ENCODE data around the gene SLC22A25. TPM values are rescaled to one million over a fixed set of nuclear protein-coding genes. Genes with fewer than 3 reads are reported as not detected.
"Not testable (repeated sequence)": the region's sequence is repeated elsewhere in the genome, so short reads cannot be mapped to it uniquely, and the experiment has no call there.

SLC22A25 gene
- not detected for total RNA-seq

GRCh38 chr11:63243533-63243932 is at the start of gene SLC22A25:
Gene SLC22A25 (minus strand): TSS chr11:63243599. CDS start chr11:63229652, 13,947 bp downstream.
- no peaks in the 10 kb centered on the region for H3K36me3 Mint-ChIP-seq
- no peak within 1 kb of the TSS for H3K27ac Mint-ChIP-seq
- no peak within 1 kb of the TSS for H3K4me3 Mint-ChIP-seq
- ATAC-seq (ENCODE audit: low read depth) (no peak), DNase-seq (no peak)
- peaks cover 14% of the 10 kb centered on the region for H3K27me3 Mint-ChIP-seq
- POLR2A ChIA-PET: no interaction called here
- no peaks in the 10 kb centered on the region for H3K9me3 Mint-ChIP-seq
- H3K4me1 Mint-ChIP-seq: peaks cover 6% of the 10 kb centered on the region

- DNase-seq (no peak), ATAC-seq (ENCODE audit: low read depth) (no peak)
- H3K9me3 Mint-ChIP-seq: peaks cover 2% of the 10 kb centered on the region
- H3K27ac Mint-ChIP-seq: no peak overlapping the region
- H3K36me3 Mint-ChIP-seq: no peaks in the 10 kb centered on the region
- no peaks in the 10 kb centered on the region for H3K4me1 Mint-ChIP-seq
- POLR2A ChIA-PET: no interaction called here
- H3K27me3 Mint-ChIP-seq: peaks cover 8% of the 10 kb centered on the region
- no peak overlapping the region for H3K4me3 Mint-ChIP-seq
Measured at GRCh38 chr11:63290285-63290684, 46.9 kb upstream of the SLC22A25 start.

DNA sequence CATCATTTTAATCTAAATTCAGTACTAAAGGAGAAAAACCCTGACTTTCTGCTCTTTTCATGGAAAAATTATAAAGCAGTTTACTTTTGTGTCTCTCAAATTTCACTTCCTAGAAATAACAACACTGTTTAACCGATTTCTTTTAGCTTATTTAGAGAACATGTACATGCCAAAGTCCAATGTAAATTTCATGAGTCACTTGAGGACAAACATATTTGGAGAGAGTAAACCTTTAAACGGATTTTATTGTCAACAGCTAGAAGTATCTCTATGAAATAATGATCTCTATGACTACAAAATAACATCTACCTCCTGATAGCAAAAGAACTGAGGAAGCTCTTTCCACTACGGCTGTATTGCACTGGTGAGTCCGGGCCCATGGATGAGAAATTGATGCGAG is 46.3 kb upstream of the SLC22A25 start:
- ATAC-seq (ENCODE audit: low read depth) (no peak), DNase-seq (no peak)
- H3K36me3 Mint-ChIP-seq: no peaks in the 10 kb centered on the region
- H3K4me1 Mint-ChIP-seq: no peaks in the 10 kb centered on the region
- no peak overlapping the region for H3K27ac Mint-ChIP-seq
- H3K9me3 Mint-ChIP-seq: peaks cover 2% of the 10 kb centered on the region
- POLR2A ChIA-PET: no interaction called here
- no peak overlapping the region for H3K4me3 Mint-ChIP-seq
- peaks cover 11% of the 10 kb centered on the region for H3K27me3 Mint-ChIP-seq

DNA sequence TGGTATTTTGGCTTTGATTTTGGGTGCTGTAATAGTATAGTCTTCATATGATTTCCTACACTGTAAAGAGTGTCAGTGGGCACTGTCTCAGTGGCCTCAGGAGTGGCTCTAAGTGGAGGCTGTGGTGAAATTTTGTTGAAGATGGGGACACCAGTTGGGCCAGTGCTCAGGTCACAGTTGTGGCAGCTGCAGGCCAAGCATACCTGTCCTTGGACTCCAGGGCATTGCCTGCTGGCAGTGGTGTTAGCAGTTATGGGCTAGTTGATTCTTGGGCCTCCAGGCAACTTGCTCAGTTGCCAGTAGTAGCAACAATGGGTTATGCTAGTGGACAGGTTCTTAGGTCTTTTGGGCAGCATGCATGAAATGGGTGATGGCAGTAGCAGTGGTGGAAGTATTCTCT is 39.2 kb upstream of the SLC22A25 start:
- H3K27me3 Mint-ChIP-seq: peaks cover 15% of the 10 kb centered on the region
- no peak for ATAC-seq (ENCODE audit: low read depth)
- POLR2A ChIA-PET: no interaction called here
- peaks cover 2% of the 10 kb centered on the region for H3K9me3 Mint-ChIP-seq
- DNase-seq: no peak
- H3K36me3 Mint-ChIP-seq: no peaks in the 10 kb centered on the region
- H3K4me3 Mint-ChIP-seq: no peak overlapping the region
- no peaks in the 10 kb centered on the region for H3K4me1 Mint-ChIP-seq
- H3K27ac Mint-ChIP-seq: no peak overlapping the region

DNA sequence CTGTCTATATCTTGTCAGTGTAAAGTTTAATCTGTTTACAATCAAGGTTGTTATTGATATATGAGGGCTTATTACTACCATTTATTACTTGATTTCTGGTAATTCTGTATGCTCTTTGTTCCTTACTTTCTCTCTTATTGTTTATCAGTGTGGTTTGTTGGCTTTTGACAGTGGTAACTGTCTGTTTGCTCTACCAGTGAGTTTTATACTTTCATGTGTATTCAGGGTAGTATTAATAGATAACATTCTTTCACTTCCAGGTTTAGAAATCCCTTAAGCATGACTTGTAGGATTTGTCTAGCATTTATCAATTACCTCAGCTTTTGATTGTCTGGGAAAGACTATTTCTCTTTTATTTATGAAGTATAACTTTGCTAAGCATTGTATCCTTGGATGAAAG is 37.5 kb upstream of the SLC22A25 start:
- ATAC-seq (ENCODE audit: low read depth) (no peak), DNase-seq (no peak)
- POLR2A ChIA-PET: no interaction called here
- Mint-ChIP-seq H3K27ac (no peak overlapping the region), H3K4me1 (no peaks in the 10 kb centered on the region), H3K36me3 (no peaks in the 10 kb centered on the region), H3K9me3 (no peaks in the 10 kb centered on the region), H3K4me3 (no peak overlapping the region), H3K27me3 (peaks cover 14% of the 10 kb centered on the region)

- POLR2A ChIA-PET: no interaction called here
- Mint-ChIP-seq H3K4me3 (no peak overlapping the region), H3K27ac (no peak overlapping the region), H3K27me3 (peaks cover 11% of the 10 kb centered on the region), H3K36me3 (no peaks in the 10 kb centered on the region), H3K9me3 (no peaks in the 10 kb centered on the region), H3K4me1 (no peaks in the 10 kb centered on the region)
- DNase-seq (no peak), ATAC-seq (ENCODE audit: low read depth) (no peak)
Measured at GRCh38 chr11:63277345-63277943, 34.0 kb upstream of the SLC22A25 start.

- Mint-ChIP-seq H3K27me3 (peaks cover 11% of the 10 kb centered on the region), H3K27ac (no peak overlapping the region), H3K4me3 (no peak overlapping the region), H3K4me1 (no peaks in the 10 kb centered on the region), H3K36me3 (no peaks in the 10 kb centered on the region), H3K9me3 (no peaks in the 10 kb centered on the region)
- POLR2A ChIA-PET: no interaction called here
- ATAC-seq (ENCODE audit: low read depth): no peak
- DNase-seq: no peak
Measured at GRCh38 chr11:63274776-63275175, 31.4 kb upstream of the SLC22A25 start.

DNA sequence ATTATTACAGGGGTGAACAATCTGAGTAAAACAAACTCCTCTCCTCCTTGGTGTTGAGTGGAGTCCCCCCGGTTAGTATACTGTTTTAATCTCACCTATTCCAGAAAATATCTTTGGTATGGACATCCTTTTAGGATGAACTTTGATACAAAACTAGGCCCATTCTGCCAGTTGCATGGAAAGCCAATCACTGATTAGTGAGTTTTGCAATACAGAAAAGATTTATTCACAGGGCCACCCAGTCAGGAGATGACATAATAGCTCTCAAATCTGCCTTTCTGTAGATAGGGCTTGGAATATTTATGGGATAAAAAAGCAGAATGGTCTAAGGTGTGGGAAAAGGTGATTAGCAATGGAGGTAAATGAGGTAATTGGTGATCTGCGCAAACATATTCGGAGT is 30.3 kb upstream of the SLC22A25 start:
- H3K4me3 Mint-ChIP-seq: no peak overlapping the region
- POLR2A ChIA-PET: no interaction called here
- H3K4me1 Mint-ChIP-seq: no peaks in the 10 kb centered on the region
- H3K9me3 Mint-ChIP-seq: no peaks in the 10 kb centered on the region
- ATAC-seq (ENCODE audit: low read depth): no peak
- H3K27me3 Mint-ChIP-seq: peaks cover 11% of the 10 kb centered on the region
- no peak for DNase-seq
- no peak overlapping the region for H3K27ac Mint-ChIP-seq
- no peaks in the 10 kb centered on the region for H3K36me3 Mint-ChIP-seq

- no peak overlapping the region for H3K4me3 Mint-ChIP-seq
- no peaks in the 10 kb centered on the region for H3K9me3 Mint-ChIP-seq
- POLR2A ChIA-PET: no interaction called here
Measured at GRCh38 chr11:63262547-63262946, 19.1 kb upstream of the SLC22A25 start.

DNA sequence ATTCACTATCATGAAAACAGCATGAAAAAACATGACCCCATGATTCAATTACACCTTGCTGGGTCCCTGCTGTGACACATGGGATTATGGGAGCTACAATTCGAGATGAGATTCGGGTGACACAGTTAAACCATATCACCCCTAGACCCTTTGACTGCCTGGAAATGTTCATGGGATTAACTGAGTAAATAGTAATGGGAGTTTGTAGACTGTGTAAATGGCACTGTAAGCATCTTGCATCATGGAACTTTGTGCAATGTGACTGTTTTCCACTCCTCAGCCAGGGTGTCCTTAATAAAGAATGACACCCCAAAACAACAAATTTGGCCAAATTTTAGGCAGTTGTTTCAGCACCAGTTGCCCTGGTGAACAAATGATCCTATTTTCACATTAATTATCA is 7.9 kb upstream of the SLC22A25 start:
- ATAC-seq (ENCODE audit: low read depth) (no peak), DNase-seq (no peak)
- peaks cover 1% of the 10 kb centered on the region for H3K9me3 Mint-ChIP-seq
- no peak overlapping the region for H3K27ac Mint-ChIP-seq
- H3K36me3 Mint-ChIP-seq: no peaks in the 10 kb centered on the region
- no peaks in the 10 kb centered on the region for H3K4me1 Mint-ChIP-seq
- peaks cover 17% of the 10 kb centered on the region for H3K27me3 Mint-ChIP-seq
- POLR2A ChIA-PET: no interaction called here
- no peak overlapping the region for H3K4me3 Mint-ChIP-seq

More at GRCh38 chr11:63262547-63262946, 19.1 kb upstream of the SLC22A25 start:
- H3K27ac Mint-ChIP-seq: no peak overlapping the region
- ATAC-seq (ENCODE audit: low read depth) (no peak), DNase-seq (no peak)
- H3K27me3 Mint-ChIP-seq: peaks cover 23% of the 10 kb centered on the region
- no peaks in the 10 kb centered on the region for H3K36me3 Mint-ChIP-seq
- H3K4me1 Mint-ChIP-seq: no peaks in the 10 kb centered on the region

DNA sequence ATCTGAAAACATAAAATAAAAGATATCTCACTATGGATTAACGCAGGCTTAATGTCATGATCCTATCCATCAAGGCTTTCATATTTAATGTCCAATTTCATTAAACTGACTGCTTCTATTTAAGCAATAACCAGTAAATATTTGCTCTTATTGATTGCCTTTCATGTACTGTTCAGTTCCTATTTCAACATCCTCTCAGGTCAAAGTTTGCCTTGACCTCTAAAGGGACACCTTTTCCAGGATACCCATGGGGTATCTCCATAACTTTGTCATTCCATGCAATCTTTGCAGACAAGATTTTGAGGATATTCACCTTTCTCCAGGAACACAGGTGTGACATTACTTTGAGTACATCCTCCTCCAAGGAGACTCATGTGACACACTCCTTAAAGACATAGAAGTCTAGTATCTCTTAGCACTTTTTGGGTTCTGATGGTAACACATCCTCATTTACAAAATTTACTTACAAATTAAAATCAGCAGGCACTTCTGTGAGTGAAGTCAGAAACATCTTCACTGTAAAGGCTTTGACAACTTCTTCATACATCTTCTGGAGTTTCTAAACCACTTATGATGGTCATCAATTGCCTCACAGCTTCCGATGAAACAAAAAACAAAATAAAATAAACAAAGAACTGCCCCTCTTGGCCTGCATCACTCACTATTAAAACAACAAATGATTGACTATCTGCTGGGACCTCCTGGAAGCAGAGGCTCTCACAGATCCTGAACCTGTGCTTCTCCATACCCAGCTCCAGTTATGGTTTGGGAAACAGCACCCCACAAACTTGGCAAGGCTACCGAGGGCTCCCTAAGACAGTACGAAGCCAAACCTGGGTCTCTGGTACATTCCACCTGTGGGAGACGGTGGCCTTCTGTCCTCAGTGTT is 7.0 kb upstream of the SLC22A25 start:
- peaks cover 16% of the 10 kb centered on the region for H3K27me3 Mint-ChIP-seq

GRCh38 chr11:63248966-63249365 is 5.6 kb upstream of the SLC22A25 start:
- Mint-ChIP-seq H3K4me1 (no peaks in the 10 kb centered on the region), H3K27me3 (peaks cover 16% of the 10 kb centered on the region), H3K9me3 (no peaks in the 10 kb centered on the region), H3K4me3 (no peak overlapping the region), H3K27ac (no peak overlapping the region), H3K36me3 (no peaks in the 10 kb centered on the region)
- POLR2A ChIA-PET: no interaction called here
- ATAC-seq (ENCODE audit: low read depth) (no peak), DNase-seq (no peak)

More for the DNA sequence above, 7.0 kb upstream of the SLC22A25 start:
- POLR2A ChIA-PET: no interaction called here
- Mint-ChIP-seq H3K9me3 (no peaks in the 10 kb centered on the region), H3K4me3 (no peak overlapping the region), H3K27ac (no peak overlapping the region), H3K36me3 (no peaks in the 10 kb centered on the region), H3K4me1 (no peaks in the 10 kb centered on the region)
- DNase-seq (no peak), ATAC-seq (ENCODE audit: low read depth) (no peak)

- DNase-seq; POLR2A ChIA-PET; H3K36me3 Mint-ChIP-seq; ATAC-seq (ENCODE audit: low read depth); H3K9me3 Mint-ChIP-seq; H3K4me1 Mint-ChIP-seq; H3K4me3 Mint-ChIP-seq; H3K27ac Mint-ChIP-seq: not testable (repeated sequence)
- peaks cover 11% of the 10 kb centered on the region for H3K27me3 Mint-ChIP-seq
Measured at GRCh38 chr11:63247237-63248002, 4.0 kb upstream of the SLC22A25 start.

- peaks cover 10% of the 10 kb centered on the region for H3K27me3 Mint-ChIP-seq
- H3K36me3 Mint-ChIP-seq: no peaks in the 10 kb centered on the region
- POLR2A ChIA-PET: no interaction called here
- no peaks in the 10 kb centered on the region for H3K9me3 Mint-ChIP-seq
- DNase-seq (no peak), ATAC-seq (ENCODE audit: low read depth) (no peak)
- no peak overlapping the region for H3K4me3 Mint-ChIP-seq
- H3K27ac Mint-ChIP-seq: no peak overlapping the region
- peaks cover 6% of the 10 kb centered on the region for H3K4me1 Mint-ChIP-seq
Measured at GRCh38 chr11:63246045-63246444, 2.6 kb upstream of the SLC22A25 start.

Measured in activated naive CD8-positive, alpha-beta T cell treated with anti-CD3 and anti-CD28 coated beads, Interleukin-2, amount 10 ng/mL, durations not matched to agents 7 days and 5 days (primary cell).